RKO (cell line): ENCODE data around the gene ZDBF2.
"Not testable (repeated sequence)": the region's sequence is repeated elsewhere in the genome, so short reads cannot be mapped to it uniquely, and the experiment has no call there.

Experiments
- DNase-seq: peaks from one replicate; pipeline ENCODE4 v3.0.0-alpha.2; 2016; ENCODE audit warnings: low spot score

ZDBF2 gene

GRCh38 chr2:206259376-206260187 is 14.9 kb upstream of the ZDBF2 start:
- DNase-seq: no peak

GRCh38 chr2:206260188-206261012 is 14.1 kb upstream of the ZDBF2 start:
- peak; percentile 51 for DNase-seq

- no peak for DNase-seq
Measured at GRCh38 chr2:206263959-206264603, 10.4 kb upstream of the ZDBF2 start.

GRCh38 chr2:206266130-206267125 is 8.0 kb upstream of the ZDBF2 start:
- DNase-seq: no peak

GRCh38 chr2:206267567-206267966 is 6.9 kb upstream of the ZDBF2 start:
- DNase-seq: no peak

GRCh38 chr2:206271065-206271464 is 3.4 kb upstream of the ZDBF2 start:
- DNase-seq: no peak

- no peak for DNase-seq
Measured at GRCh38 chr2:206273905-206274304, 558 bp upstream of the ZDBF2 start.

GRCh38 chr2:206275312-206276055 is 1.0 kb downstream of the ZDBF2 start:
- peak; percentile 52 for DNase-seq

GRCh38 chr2:206276169-206276942 is 1.9 kb downstream of the ZDBF2 start:
- no peak for DNase-seq

GRCh38 chr2:206277503-206277902 is 3.0 kb downstream of the ZDBF2 start:
- DNase-seq: no peak

GRCh38 chr2:206282746-206283145 is 8.3 kb downstream of the ZDBF2 start:
- DNase-seq: no peak

GRCh38 chr2:206287197-206287596 is 12.7 kb downstream of the ZDBF2 start:
- DNase-seq: no peak

- DNase-seq: no peak
Measured at GRCh38 chr2:206289391-206289790, 14.9 kb downstream of the ZDBF2 start.

- DNase-seq: peak; percentile 84
Measured at GRCh38 chr2:206296128-206296527, 21.7 kb downstream of the ZDBF2 start.

- not testable (repeated sequence) for DNase-seq
Measured at GRCh38 chr2:206299608-206300007, 25.1 kb downstream of the ZDBF2 start.

- no peak for DNase-seq
Measured at GRCh38 chr2:206305523-206306245, 31.2 kb downstream of the ZDBF2 start.

- no peak for DNase-seq
Measured at GRCh38 chr2:206311026-206311425, 36.6 kb downstream of the ZDBF2 start.

GRCh38 chr2:206316141-206316540 is 41.7 kb downstream of the ZDBF2 start:
- no peak for DNase-seq

- no peak for DNase-seq
Measured at GRCh38 chr2:206323033-206323432, 48.6 kb downstream of the ZDBF2 start.
